Measurements from ENCODE around the gene TRIM32. TPM values are rescaled to one million over a fixed set of nuclear protein-coding genes. Genes with fewer than 3 reads are reported as not detected.

The TRIM32 gene
- total and polyA plus RNA-seq, 8 donors = 2.4 to 18.2 (median 8.1) TPM

DNA sequence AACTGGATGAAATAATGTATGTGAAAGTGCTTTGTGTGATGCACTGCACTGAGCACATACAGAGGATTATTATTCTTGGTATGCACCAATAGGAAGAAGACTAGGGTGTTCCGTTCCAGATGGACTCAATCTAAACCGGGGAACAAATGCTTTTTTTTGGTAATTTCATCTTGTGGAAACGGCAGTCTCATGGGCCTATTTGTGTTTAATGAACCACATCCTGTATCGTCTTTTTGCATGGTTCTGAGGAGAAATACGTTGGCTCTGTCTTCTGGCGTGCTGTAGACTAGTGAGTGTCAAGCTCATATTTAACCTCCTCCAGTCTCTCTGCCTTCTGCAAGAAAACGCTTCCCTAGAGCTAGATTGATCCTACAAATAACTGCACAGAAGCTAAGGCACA, 30.0 kb downstream of the TRIM32 start:
- H3K27me3 ChIP-seq = no peaks in the 10 kb centered on the region
- FAIRE-seq (no peak), ATAC-seq (no peak), DNase-seq (no peak)
- intact Hi-C loops (cut with DNase I) = no loop called here
- 82 to 85% methylated on average over 7 of the region's 7 CpGs for WGBS, 2 donors
- H3K27ac ChIP-seq = no peak overlapping the region
- H3K9me3 ChIP-seq = no peaks in the 10 kb centered on the region
- H3K36me3 ChIP-seq = no peaks in the 10 kb centered on the region
- TF ChIP-seq, protein P1, sequence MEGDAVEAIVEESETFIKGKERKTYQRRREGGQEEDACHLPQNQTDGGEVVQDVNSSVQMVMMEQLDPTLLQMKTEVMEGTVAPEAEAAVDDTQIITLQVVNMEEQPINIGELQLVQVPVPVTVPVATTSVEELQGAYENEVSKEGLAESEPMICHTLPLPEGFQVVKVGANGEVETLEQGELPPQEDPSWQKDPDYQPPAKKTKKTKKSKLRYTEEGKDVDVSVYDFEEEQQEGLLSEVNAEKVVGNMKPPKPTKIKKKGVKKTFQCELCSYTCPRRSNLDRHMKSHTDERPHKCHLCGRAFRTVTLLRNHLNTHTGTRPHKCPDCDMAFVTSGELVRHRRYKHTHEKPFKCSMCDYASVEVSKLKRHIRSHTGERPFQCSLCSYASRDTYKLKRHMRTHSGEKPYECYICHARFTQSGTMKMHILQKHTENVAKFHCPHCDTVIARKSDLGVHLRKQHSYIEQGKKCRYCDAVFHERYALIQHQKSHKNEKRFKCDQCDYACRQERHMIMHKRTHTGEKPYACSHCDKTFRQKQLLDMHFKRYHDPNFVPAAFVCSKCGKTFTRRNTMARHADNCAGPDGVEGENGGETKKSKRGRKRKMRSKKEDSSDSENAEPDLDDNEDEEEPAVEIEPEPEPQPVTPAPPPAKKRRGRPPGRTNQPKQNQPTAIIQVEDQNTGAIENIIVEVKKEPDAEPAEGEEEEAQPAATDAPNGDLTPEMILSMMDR (IDR thresholded peaks at IDR 0.05) = no peak
- H3K4me3 ChIP-seq = no peak overlapping the region
- H3K4me1 ChIP-seq = no peaks in the 10 kb centered on the region

DNA sequence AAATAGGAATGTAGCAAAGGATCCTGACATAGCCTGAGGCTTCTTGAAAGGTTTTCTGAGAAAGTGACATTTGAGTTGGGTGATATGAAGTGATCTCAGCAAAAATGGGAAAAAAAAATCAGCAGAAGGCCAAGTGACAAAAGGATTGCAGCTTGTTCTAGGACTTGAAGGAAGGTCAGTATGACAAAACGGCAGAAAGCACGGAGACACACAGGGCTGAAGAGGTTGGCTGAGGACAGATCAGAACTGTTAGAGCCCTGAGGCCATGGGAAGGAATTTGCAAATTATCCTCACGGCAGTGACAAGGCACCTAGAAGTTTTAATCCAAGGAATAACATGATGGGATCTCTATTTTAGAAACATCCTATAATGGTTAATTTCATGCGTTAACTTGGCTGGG, 31.0 kb downstream of the TRIM32 start:
- no peak for DNase-seq
- Histone ChIP-seq H3K4me1 (no peaks in the 10 kb centered on the region), H3K4me3 (no peak overlapping the region), H3K9me3 (no peaks in the 10 kb centered on the region), H3K27me3 (no peaks in the 10 kb centered on the region), H3K36me3 (no peaks in the 10 kb centered on the region), H3K27ac (no peak overlapping the region)
- TF ChIP-seq, protein P1 (IDR thresholded peaks at IDR 0.05) = no peak
- FAIRE-seq = no peak
- ATAC-seq = no peak
- intact Hi-C loops (cut with DNase I) = no loop called here
- 92 to 95% methylated on average over 4 of the region's 4 CpGs for WGBS, 2 donors

DNA sequence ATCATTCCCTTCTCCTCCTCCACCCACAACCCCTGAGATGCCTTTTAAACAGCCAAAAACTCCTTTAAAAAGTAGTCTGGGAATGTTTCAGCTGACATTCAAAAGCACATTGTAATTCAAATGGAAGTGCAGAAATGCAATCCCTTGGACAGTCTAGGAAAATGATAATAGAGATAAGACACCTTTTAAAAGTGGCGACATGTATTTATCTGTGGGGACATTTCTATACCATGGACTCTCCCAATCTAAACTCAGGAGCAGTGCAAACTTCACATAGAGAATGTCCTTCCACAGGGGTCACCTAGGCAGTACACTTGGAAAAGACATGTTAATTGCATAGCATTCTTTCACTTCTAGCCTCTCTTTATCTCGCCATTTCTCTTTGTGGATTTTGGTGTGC, 33.0 kb downstream of the TRIM32 start:
- no peak for DNase-seq
- WGBS, 2 donors = 89 to 95% methylated on average over 2 of the region's 2 CpGs
- no peak for ATAC-seq
- Histone ChIP-seq H3K9me3 (no peaks in the 10 kb centered on the region), H3K4me3 (no peak overlapping the region), H3K4me1 (no peaks in the 10 kb centered on the region), H3K27me3 (no peaks in the 10 kb centered on the region), H3K27ac (no peak overlapping the region), H3K36me3 (no peaks in the 10 kb centered on the region)
- TF ChIP-seq, protein P1 (IDR thresholded peaks at IDR 0.05) = no peak
- intact Hi-C loops (cut with DNase I) = no loop called here
- FAIRE-seq = no peak

DNA sequence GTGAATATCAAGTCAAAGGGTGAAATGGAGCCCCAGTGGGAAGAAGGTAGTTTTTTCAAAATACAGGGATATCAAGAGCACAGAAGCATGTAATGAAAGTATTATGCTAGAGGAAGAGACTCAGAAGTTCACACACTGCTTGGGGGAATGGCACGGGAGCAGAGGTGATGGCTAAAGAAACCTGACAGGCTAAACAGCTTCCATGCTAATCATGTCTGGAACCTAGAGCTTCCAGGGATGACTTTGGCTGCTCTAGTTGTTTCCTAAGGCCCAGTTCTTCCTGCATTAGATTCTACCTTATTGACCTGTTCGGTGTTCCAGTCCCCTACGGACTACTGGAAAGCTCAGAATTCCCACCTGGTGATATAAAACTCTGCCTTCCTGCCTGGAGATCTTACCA, 34.3 kb downstream of the TRIM32 start:
- Histone ChIP-seq H3K27ac (no peak overlapping the region), H3K9me3 (no peaks in the 10 kb centered on the region), H3K4me1 (no peaks in the 10 kb centered on the region), H3K36me3 (no peaks in the 10 kb centered on the region), H3K4me3 (no peak overlapping the region), H3K27me3 (no peaks in the 10 kb centered on the region)
- ATAC-seq (no peak), DNase-seq (no peak), FAIRE-seq (no peak)
- intact Hi-C loops (cut with DNase I) = no loop called here
- TF ChIP-seq, protein P1 (IDR thresholded peaks at IDR 0.05) = no peak
- 91 to 96% methylated on average over 3 of the region's 3 CpGs for WGBS, 2 donors

DNA sequence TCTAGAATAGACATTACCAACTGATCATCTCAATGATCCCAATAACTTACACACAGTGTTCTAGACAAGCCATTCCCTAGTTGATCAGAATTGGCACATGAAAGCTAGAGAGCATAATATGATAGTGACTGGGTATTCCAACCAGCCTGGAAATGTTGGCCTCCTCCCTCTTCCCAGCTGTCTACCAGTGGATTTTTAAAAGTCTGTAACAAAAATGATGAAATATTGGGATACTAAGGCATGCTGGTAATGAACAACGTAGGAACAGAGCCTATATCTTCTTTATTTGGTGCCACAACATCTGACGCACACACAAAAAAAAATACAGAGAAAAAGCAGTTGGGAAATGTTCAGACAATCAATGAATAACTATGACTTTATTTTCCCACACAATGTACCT, 34.8 kb downstream of the TRIM32 start:
- H3K27me3 ChIP-seq = no peaks in the 10 kb centered on the region
- no peaks in the 10 kb centered on the region for H3K36me3 ChIP-seq
- no peak overlapping the region for H3K4me3 ChIP-seq
- TF ChIP-seq, protein P1 (IDR thresholded peaks at IDR 0.05) = no peak
- intact Hi-C loops (cut with DNase I) = no loop called here
- ATAC-seq (no peak), FAIRE-seq (no peak), DNase-seq (no peak)
- no peak overlapping the region for H3K27ac ChIP-seq
- 59 to 84% methylated on average over 2 of the region's 2 CpGs for WGBS, 2 donors
- H3K9me3 ChIP-seq = no peaks in the 10 kb centered on the region
- no peaks in the 10 kb centered on the region for H3K4me1 ChIP-seq
